GM23248 (cell line): ENCODE measurements around the gene ZNF438.

ENCODE experiments used
- EZH2 ChIP-seq: fragments of 200-600 bp; sonication (generic); IDR thresholded peaks from 2 replicates; pipeline ENCODE4 v1.6.1; 2018; ENCODE audit warnings: antibody characterized with exemption, mild to moderate bottlenecking; ENCODE audit not compliant: insufficient read depth, poor library complexity, severe bottlenecking
- EZH2phosphoT487 ChIP-seq: fragments of 200-600 bp; sonication (generic); IDR thresholded peaks from 2 replicates; pipeline ENCODE4 v1.6.1; 2018; ENCODE audit warnings: antibody characterized with exemption, moderate library complexity, mild to moderate bottlenecking, low read depth; ENCODE audit not compliant: insufficient read depth

DNA sequence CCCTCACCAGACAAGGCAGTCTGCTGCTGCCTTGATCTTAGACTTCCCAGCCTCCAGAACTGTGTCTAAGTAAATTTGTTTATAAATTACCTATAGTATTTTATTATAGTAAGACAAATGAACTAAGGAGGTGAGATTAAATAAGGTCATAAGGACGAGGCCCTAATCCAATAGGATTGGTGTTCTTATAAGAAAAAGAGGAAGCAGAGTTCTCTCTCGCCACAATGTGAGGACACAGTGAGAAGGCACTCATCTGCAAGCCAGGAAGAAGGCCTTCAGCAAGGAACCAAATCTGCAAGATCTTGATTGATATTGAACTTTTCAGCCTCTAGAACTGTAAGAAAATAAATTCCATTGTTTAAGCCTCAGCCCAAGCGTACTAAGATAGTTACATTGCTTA is 6.1 kb upstream of the ZNF438 start:
- TF ChIP-seq EZH2phosphoT487, result no peak
- TF ChIP-seq EZH2, result no peak
